Kidney (tissue), 14 donors: ENCODE data around the gene CENPX. TPM values are rescaled to one million over a fixed set of nuclear protein-coding genes. Genes with fewer than 3 reads are reported as not detected.
A peak's percentile ranks its signal among the peaks of the same experiment; 100 is the strongest.

Experiments used
- DNase-seq, 5 donors: peaks; one replicate each; pipeline ENCODE4 v3.0.0-alpha.2; 2013 to 2020
- FAIRE-seq: peaks from 2 replicates; lab custom pipeline; 2012; peaks lifted over from hg19 to GRCh38; lab: Jason Lieb, UNC
- H3K27ac ChIP-seq, 2 donors: one replicate each; pipeline ENCODE4 v1.7.0; 2013; ENCODE audit warnings: low read depth in 2 of 2, low read length in 2 of 2, inconsistent platforms in 1 of 2
- H3K27me3 ChIP-seq: one replicate; pipeline ENCODE4 v1.7.1; 2013; ENCODE audit warnings: low read length, inconsistent platforms; ENCODE audit not compliant: control insufficient read depth, insufficient read depth
- H3K36me3 ChIP-seq, 3 donors: one replicate each; pipeline versions ENCODE4 v1.7.0 to v1.7.1; 2013; ENCODE audit warnings: low read length in 3 of 3, control low read depth in 1 of 3, inconsistent platforms in 1 of 3; ENCODE audit not compliant: insufficient read depth in 3 of 3, control insufficient read depth in 2 of 3
- H3K4me1 ChIP-seq, 3 donors: one replicate each; pipeline versions ENCODE4 v1.7.0 to v1.7.1; 2013; ENCODE audit warnings: low read length in 3 of 3, inconsistent platforms in 1 of 3, low read depth in 1 of 3; ENCODE audit not compliant: control insufficient read depth in 2 of 3, insufficient read depth in 2 of 3
- H3K4me3 ChIP-seq, 3 donors: one replicate each; pipeline versions ENCODE4 v1.7.0 to v1.8.1; 2013; ENCODE audit warnings: low read length in 3 of 3, control low read depth in 1 of 3, inconsistent platforms in 1 of 3
- H3K9ac ChIP-seq, 3 donors: one replicate each; pipeline versions ENCODE4 v1.7.0 to v1.7.1; 2013; ENCODE audit warnings: low read length in 3 of 3, control low read depth in 1 of 3, inconsistent platforms in 1 of 3
- H3K9me3 ChIP-seq, 3 donors: one replicate each; pipeline versions ENCODE4 v1.7.0 to v1.7.1; 2013; ENCODE audit warnings: low read length in 3 of 3, control low read depth in 1 of 3, inconsistent platforms in 1 of 3; ENCODE audit not compliant: control insufficient read depth in 2 of 3, insufficient read depth in 1 of 3
- CTCF ChIP-seq: IDR thresholded peaks from 3 replicates; pipeline ENCODE4 v1.5.1; 2012; ENCODE audit warnings: mild to moderate bottlenecking, moderate library complexity, borderline replicate concordance; ENCODE audit not compliant: insufficient read depth; ENCODE audit errors: extremely low read depth
- intact Hi-C: fragments of 100-400 bp; cut with DNase I; formaldehyde crosslinking; loops from one replicate; pipeline ENCODE4 v1.11.1; 2022
- polyA plus RNA-seq: library from polyadenylated mRNA; stranded (reverse); fragments of 350-450 nt; fragmentation: Illumina TruSeq; extraction: RNeasy Lipid Tissue Mini Kit (QIAGEN cat#74804); gene quantifications from one replicate; pipeline ENCODE4 v1.2.3, GENCODE V29; 2014; ENCODE audit warnings: low read depth, low replicate concordance; ENCODE audit not compliant: insufficient read depth
- total RNA-seq: library from RNA; stranded (reverse); fragmentation: NEBNext Ultra II Directional; extraction: Animal tissue kit (Norgen Biotek cat#: 25700); gene quantifications from one replicate; pipeline ENCODE4 v1.2.1, GENCODE V29; 2021
- donor health status: control.
- donor health status: control.
- donor health status: control.
- donor health status: control.
- donor health status: control.
- donor health status: DM: yes; HTN: yes; CAD: no.
- donor health status: Normal renal cell carcinoma (clear cell type).

The CENPX gene
- total and polyA plus RNA-seq, 2 donors from 2014 or later: 36.9 to 93.2 TPM

DNA sequence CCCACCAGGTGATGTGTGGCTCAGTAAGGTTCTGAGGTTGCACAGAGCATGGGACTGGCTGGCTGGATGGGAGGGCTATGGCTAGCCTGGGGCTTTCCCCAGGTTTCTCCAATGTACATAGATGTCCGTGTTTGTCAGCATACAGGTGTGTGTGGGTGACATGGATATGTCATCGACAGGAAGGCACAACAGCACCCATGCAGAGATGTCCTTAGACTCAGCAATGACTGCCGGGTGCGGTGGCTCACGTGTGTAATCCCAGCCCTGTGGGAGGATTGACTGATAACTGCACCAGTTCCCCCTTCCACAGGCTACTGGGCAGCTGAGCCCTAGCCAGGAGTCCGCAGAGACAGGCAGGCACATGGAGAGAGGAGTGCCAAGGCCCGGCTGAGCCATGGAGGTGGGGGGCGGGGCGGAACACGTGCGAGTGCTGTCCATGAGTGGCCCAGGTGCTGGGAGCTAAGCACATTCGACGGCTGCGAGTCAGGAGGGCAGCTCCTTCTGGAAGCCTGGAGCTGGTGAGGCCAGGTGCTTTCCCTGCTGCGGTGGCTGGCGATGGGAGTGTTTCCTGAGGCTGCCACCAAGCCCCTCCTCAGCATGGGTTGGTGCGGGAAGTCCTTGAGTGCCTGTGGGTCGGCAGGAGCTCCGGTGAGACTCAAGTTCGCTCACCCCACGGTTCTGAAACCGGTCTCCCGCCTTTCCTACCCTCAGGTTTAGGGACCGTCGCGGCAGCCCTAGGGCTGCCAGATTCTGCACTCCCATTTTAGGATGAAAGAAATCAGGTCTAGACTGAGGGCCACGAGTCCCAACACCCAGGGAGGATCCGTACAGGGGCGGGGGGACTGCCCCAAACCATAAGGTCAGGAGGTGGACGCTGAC is 46.1 kb downstream of the CENPX start:
- DNase-seq (peak in 4 of 5 donors; percentile 42 to 85 (median 64)), FAIRE-seq (no peak)
- H3K9ac ChIP-seq: peak overlapping the region in 2 of 3 donors; percentile 12 to 77
- intact Hi-C loops: no loop called here
- no peaks in the 10 kb centered on the region for H3K36me3 ChIP-seq
- TF ChIP-seq CTCF: no peak
- H3K4me3 ChIP-seq: peak overlapping the region; percentile 29 to 69 (median 41)
- peaks cover 0 to 3% (median 0%) of the 10 kb centered on the region in 3 donors for H3K9me3 ChIP-seq
- H3K4me1 ChIP-seq: peaks cover 0 to 12% (median 11%) of the 10 kb centered on the region in 3 donors
- peak overlapping the region in 1 of 2 donors; percentile 1 for H3K27ac ChIP-seq
- H3K27me3 ChIP-seq: no peaks in the 10 kb centered on the region

GRCh38 chr17:81973432-81973831 is 49.2 kb downstream of the CENPX start:
- Histone ChIP-seq H3K36me3 (no peaks in the 10 kb centered on the region), H3K27me3 (no peaks in the 10 kb centered on the region), H3K9ac (no peak overlapping the region), H3K4me3 (no peak overlapping the region), H3K27ac (no peak overlapping the region), H3K4me1 (peaks cover 0 to 11% (median 0%) of the 10 kb centered on the region in 3 donors), H3K9me3 (peaks cover 0 to 3% (median 0%) of the 10 kb centered on the region in 3 donors)
- intact Hi-C loops: no loop called here
- no peak for FAIRE-seq
- no peak for DNase-seq
- TF ChIP-seq CTCF: no peak

DNA sequence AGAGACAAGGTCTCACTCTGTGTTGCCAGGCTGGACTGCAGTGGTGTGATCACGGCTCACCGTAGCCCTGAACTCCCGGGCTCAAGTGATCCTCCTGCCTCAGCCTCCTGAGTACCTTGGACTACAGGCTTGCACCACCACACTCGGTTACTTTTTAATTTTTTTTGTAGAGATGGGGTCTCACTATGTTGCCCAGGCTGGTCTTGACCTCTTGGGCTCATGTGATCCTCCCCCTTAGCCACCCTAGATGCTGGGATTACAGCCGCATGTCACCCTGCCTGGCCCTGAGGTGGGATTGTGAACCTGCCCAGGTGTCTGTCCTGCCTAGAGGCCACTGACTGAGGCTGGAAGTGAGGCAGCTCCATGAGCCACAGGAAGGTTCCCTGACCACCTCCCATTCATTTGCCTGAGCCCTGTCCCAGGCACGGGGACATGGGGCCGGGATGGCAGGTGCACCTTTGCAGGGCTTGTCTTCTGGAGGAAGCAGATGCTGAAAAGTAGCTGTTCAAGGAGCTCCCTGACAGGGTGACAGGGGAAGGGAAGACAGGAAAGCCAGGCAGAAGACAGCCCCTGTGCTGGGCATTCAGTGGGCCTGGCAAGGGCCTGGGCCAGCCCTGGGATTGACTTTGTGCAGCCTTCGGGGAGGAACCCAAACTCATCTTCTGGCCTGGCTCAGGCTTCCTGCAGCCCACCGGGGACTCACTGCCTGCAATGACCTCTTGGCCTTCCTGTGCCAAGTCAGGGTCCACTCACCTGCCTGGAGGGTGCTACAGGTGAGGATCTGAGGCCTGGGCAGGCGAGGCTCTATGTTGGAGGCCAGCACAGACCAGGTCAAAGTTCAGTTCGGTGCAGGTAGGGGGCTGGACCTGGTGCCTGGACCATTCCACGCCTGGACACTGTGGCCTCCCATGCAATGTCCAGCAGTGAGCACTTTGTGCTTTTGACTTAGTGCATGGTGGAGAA is 53.5 kb downstream of the CENPX start:
- intact Hi-C loops: loop anchor here (10.0 kb wide), 1 partner anchor 46 kb away; no protein-coding TSS in a partner anchor
- TF ChIP-seq CTCF: no peak
- DNase-seq (no peak), FAIRE-seq (no peak)
- Histone ChIP-seq H3K27ac (no peak overlapping the region), H3K4me3 (no peak overlapping the region), H3K36me3 (no peaks in the 10 kb centered on the region), H3K9ac (no peak overlapping the region), H3K4me1 (peaks cover 0 to 10% (median 0%) of the 10 kb centered on the region in 3 donors), H3K9me3 (peaks cover 0 to 3% (median 0%) of the 10 kb centered on the region in 3 donors), H3K27me3 (no peaks in the 10 kb centered on the region)

Other genes with a start within 250 kb of the CENPX start
- gene GCGR, start 218.7 kb downstream of the CENPX start, total RNA-seq: 9.3 TPM
- 37.2 TPM for gene GCGR, start 218.7 kb downstream of the CENPX start, polyA plus RNA-seq
- 88.3 TPM for gene MCRIP1, start 189.6 kb downstream of the CENPX start, total RNA-seq
- 151 TPM for gene MCRIP1, start 189.6 kb downstream of the CENPX start, polyA plus RNA-seq
- not detected for gene PPP1R27, start 187.8 kb downstream of the CENPX start, total RNA-seq
- gene PPP1R27, start 187.8 kb downstream of the CENPX start, polyA plus RNA-seq: not detected
- gene P4HB, start 162.3 kb downstream of the CENPX start, total RNA-seq: 482 TPM
- gene P4HB, start 162.3 kb downstream of the CENPX start, polyA plus RNA-seq: 411 TPM
- gene ARHGDIA, start 151.5 kb downstream of the CENPX start, total RNA-seq: 453 TPM
- gene ARHGDIA, start 151.5 kb downstream of the CENPX start, polyA plus RNA-seq: 424 TPM
- gene ALYREF, start 131.3 kb downstream of the CENPX start, total RNA-seq: 59.3 TPM
- gene ALYREF, start 131.3 kb downstream of the CENPX start, polyA plus RNA-seq: 45.3 TPM
- 88.6 TPM for gene ANAPC11, start 131.2 kb downstream of the CENPX start, total RNA-seq
- 220 TPM for gene ANAPC11, start 131.2 kb downstream of the CENPX start, polyA plus RNA-seq
- 0.66 TPM for gene NPB, start 120.6 kb downstream of the CENPX start, total RNA-seq
- gene NPB, start 120.6 kb downstream of the CENPX start, polyA plus RNA-seq: 1.4 TPM
- 28.4 TPM for gene PCYT2, start 111.5 kb downstream of the CENPX start, total RNA-seq
- 104 TPM for gene PCYT2, start 111.5 kb downstream of the CENPX start, polyA plus RNA-seq
- gene SIRT7, start 104.7 kb downstream of the CENPX start, total RNA-seq: 25.2 TPM
- 17.4 TPM for gene SIRT7, start 104.7 kb downstream of the CENPX start, polyA plus RNA-seq
- gene MAFG, start 95.1 kb downstream of the CENPX start, total RNA-seq: 18.2 TPM
- gene MAFG, start 95.1 kb downstream of the CENPX start, polyA plus RNA-seq: 8.3 TPM
- 14.2 TPM for gene PYCR1, start 85.6 kb downstream of the CENPX start, total RNA-seq
- gene PYCR1, start 85.6 kb downstream of the CENPX start, polyA plus RNA-seq: 7.9 TPM
- not detected for gene MYADML2, start 75.6 kb downstream of the CENPX start, total RNA-seq
- gene MYADML2, start 75.6 kb downstream of the CENPX start, polyA plus RNA-seq: not detected
- not detected for gene NOTUM, start 61.7 kb downstream of the CENPX start, total RNA-seq
- not detected for gene NOTUM, start 61.7 kb downstream of the CENPX start, polyA plus RNA-seq
- 35.2 TPM for gene ASPSCR1, start 45.2 kb downstream of the CENPX start, total RNA-seq
- 57.5 TPM for gene ASPSCR1, start 45.2 kb downstream of the CENPX start, polyA plus RNA-seq
- gene LRRC45, start 427 bp upstream of the CENPX start, total RNA-seq: 9.9 TPM
- 9.9 TPM for gene LRRC45, start 427 bp upstream of the CENPX start, polyA plus RNA-seq
- 2.6 TPM for gene RAC3, start 8.8 kb upstream of the CENPX start, total RNA-seq
- gene RAC3, start 8.8 kb upstream of the CENPX start, polyA plus RNA-seq: 13.1 TPM
- gene DCXR, start 14.8 kb upstream of the CENPX start, total RNA-seq: 102 TPM
- gene DCXR, start 14.8 kb upstream of the CENPX start, polyA plus RNA-seq: 551 TPM
- gene RFNG, start 28.9 kb upstream of the CENPX start, total RNA-seq: 29.8 TPM
- gene RFNG, start 28.9 kb upstream of the CENPX start, polyA plus RNA-seq: 47.3 TPM
- gene GPS1, start 29.0 kb upstream of the CENPX start, total RNA-seq: 99.3 TPM
- gene GPS1, start 29.0 kb upstream of the CENPX start, polyA plus RNA-seq: 149 TPM
- gene DUS1L, start 42.9 kb upstream of the CENPX start, total RNA-seq: 84.8 TPM
- gene DUS1L, start 42.9 kb upstream of the CENPX start, polyA plus RNA-seq: 102 TPM
- gene FASN, start 75.4 kb upstream of the CENPX start, total RNA-seq: 43.3 TPM
- gene FASN, start 75.4 kb upstream of the CENPX start, polyA plus RNA-seq: 13.6 TPM
- 79.4 TPM for gene CCDC57, start 190.0 kb upstream of the CENPX start, total RNA-seq
- gene CCDC57, start 190.0 kb upstream of the CENPX start, polyA plus RNA-seq: 46.7 TPM
- 85.7 TPM for gene SLC16A3, start 206.2 kb upstream of the CENPX start, total RNA-seq
- 28.8 TPM for gene SLC16A3, start 206.2 kb upstream of the CENPX start, polyA plus RNA-seq